ENCODE results near the gene CNGA2.

GRCh38 chrX:151703487-151703886 lies 31.1 kb upstream of the CNGA2 start:
- TF ChIP-seq CTCF (IDR thresholded peaks at IDR 0.05; ENCODE audit: borderline replicate concordance, extremely low read depth, low read length, poor library complexity, severe bottlenecking) (no peak), EZH2 (IDR thresholded peaks at IDR 0.05; ENCODE audit: borderline replicate concordance, low read depth, low read length, severe bottlenecking) (no peak)
